ENCODE measurements around the gene CCDC8.

DNA sequence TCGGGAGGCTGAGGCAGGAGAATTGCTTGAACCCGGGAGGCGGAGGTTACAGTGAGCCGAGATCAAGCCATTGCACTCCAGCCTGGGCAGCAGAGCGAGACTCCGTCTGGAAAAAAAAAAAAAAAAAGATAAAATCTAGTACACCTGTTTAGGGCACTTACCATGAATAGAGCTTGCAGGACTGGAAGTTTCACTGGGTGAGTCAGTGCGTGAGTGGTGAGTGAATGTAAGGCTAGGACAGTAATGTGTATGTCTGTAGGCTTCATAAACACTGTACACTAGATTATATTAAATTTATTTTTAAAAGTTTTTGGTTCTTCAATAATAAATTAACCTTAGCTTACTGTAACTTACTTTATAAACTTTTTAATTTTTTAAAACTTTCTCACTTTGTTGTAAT lies 43.5 kb downstream of the CCDC8 start:
- TF ChIP-seq, protein P1, sequence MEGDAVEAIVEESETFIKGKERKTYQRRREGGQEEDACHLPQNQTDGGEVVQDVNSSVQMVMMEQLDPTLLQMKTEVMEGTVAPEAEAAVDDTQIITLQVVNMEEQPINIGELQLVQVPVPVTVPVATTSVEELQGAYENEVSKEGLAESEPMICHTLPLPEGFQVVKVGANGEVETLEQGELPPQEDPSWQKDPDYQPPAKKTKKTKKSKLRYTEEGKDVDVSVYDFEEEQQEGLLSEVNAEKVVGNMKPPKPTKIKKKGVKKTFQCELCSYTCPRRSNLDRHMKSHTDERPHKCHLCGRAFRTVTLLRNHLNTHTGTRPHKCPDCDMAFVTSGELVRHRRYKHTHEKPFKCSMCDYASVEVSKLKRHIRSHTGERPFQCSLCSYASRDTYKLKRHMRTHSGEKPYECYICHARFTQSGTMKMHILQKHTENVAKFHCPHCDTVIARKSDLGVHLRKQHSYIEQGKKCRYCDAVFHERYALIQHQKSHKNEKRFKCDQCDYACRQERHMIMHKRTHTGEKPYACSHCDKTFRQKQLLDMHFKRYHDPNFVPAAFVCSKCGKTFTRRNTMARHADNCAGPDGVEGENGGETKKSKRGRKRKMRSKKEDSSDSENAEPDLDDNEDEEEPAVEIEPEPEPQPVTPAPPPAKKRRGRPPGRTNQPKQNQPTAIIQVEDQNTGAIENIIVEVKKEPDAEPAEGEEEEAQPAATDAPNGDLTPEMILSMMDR (IDR thresholded peaks at IDR 0.05; ENCODE audit: borderline replicate concordance, extremely low read depth, low read length, poor library complexity, severe bottlenecking), result no peak
- no peak for TF ChIP-seq EZH2 (IDR thresholded peaks at IDR 0.05; ENCODE audit: borderline replicate concordance, low read depth, low read length, severe bottlenecking)

Measured in DND-41 (cell line).